NCI-H82 treated with DMSO at 0.1 percent for 48 hours (cell line): ENCODE results near the gene RAP2A.

ENCODE experiments used
- DNase-seq: peaks from one replicate; lab custom pipeline; 2025; ENCODE audit not compliant: unreplicated experiment; lab: John Stamatoyannopoulos, UW

Gene RAP2A

GRCh38 chr13:97492684-97493371 is 58.9 kb downstream of the RAP2A start:
- no peak for DNase-seq

- no peak for DNase-seq
Observed at GRCh38 chr13:97493456-97493855, 59.5 kb downstream of the RAP2A start.

GRCh38 chr13:97495678-97496077 is 61.7 kb downstream of the RAP2A start:
- DNase-seq = no peak

GRCh38 chr13:97496511-97496910 is 62.5 kb downstream of the RAP2A start:
- DNase-seq = no peak

- no peak for DNase-seq
Observed at GRCh38 chr13:97497400-97497799, 63.4 kb downstream of the RAP2A start.

GRCh38 chr13:97498419-97498818 is 64.5 kb downstream of the RAP2A start:
- DNase-seq = no peak

- no peak for DNase-seq
Observed at GRCh38 chr13:97499181-97499580, 65.2 kb downstream of the RAP2A start.

GRCh38 chr13:97502181-97502580 is 68.2 kb downstream of the RAP2A start:
- DNase-seq = no peak

- no peak for DNase-seq
Observed at GRCh38 chr13:97502706-97503105, 68.7 kb downstream of the RAP2A start.

GRCh38 chr13:97505017-97505416 is 71.0 kb downstream of the RAP2A start:
- no peak for DNase-seq

GRCh38 chr13:97506511-97506910 is 72.5 kb downstream of the RAP2A start:
- DNase-seq = no peak

GRCh38 chr13:97512732-97513131 is 78.8 kb downstream of the RAP2A start:
- DNase-seq = no peak

GRCh38 chr13:97515643-97516042 is 81.7 kb downstream of the RAP2A start:
- DNase-seq = no peak

GRCh38 chr13:97517967-97518366 is 84.0 kb downstream of the RAP2A start:
- no peak for DNase-seq
